OCI-LY1 (cell line): ENCODE data around the gene CERS6.

Source experiments
- EZH2 ChIP-seq: fragments of 200-600 bp; sonication (generic), shearing (Covaris generic); IDR thresholded peaks from 2 replicates; pipeline ENCODE4 v1.8.0; 2017; ENCODE audit warnings: borderline replicate concordance, mixed run types, mild to moderate bottlenecking, antibody characterized with exemption, low read length, moderate library complexity, mixed read lengths
- TF ChIP-seq, protein P1 (sequence below): fragments of 200-600 bp; sonication (generic), shearing (Covaris generic); IDR thresholded peaks from 2 replicates; pipeline ENCODE4 v1.5.1; 2017; ENCODE audit warnings: mild to moderate bottlenecking, antibody characterized with exemption, low read length, moderate library complexity, mixed read lengths

DNA sequence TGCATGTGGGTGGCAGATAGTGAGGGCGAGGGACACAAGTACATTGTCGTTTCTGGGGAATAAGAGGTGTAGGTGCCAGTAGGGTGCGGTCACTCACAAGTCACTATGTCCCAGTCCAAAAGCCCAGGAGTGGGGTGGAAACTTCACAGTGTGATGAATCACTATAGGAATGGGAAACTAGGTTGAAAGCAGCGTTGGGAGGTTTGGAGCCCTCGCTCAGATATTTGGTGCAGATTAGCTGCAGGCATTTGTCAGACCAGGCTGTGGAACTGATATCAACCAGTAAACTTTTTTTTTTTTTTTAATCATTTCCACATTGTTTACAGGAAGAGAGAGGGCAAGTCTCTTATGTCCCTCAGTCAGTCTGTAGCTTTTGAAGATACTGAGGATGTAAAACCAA is 121.8 kb downstream of the CERS6 start:
- TF ChIP-seq, protein P1, sequence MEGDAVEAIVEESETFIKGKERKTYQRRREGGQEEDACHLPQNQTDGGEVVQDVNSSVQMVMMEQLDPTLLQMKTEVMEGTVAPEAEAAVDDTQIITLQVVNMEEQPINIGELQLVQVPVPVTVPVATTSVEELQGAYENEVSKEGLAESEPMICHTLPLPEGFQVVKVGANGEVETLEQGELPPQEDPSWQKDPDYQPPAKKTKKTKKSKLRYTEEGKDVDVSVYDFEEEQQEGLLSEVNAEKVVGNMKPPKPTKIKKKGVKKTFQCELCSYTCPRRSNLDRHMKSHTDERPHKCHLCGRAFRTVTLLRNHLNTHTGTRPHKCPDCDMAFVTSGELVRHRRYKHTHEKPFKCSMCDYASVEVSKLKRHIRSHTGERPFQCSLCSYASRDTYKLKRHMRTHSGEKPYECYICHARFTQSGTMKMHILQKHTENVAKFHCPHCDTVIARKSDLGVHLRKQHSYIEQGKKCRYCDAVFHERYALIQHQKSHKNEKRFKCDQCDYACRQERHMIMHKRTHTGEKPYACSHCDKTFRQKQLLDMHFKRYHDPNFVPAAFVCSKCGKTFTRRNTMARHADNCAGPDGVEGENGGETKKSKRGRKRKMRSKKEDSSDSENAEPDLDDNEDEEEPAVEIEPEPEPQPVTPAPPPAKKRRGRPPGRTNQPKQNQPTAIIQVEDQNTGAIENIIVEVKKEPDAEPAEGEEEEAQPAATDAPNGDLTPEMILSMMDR: no peak
- TF ChIP-seq EZH2: no peak
